ENCODE data around the gene DUOXA1. TPM values are rescaled to one million over a fixed set of nuclear protein-coding genes. Genes with fewer than 3 reads are reported as not detected.

DUOXA1 gene
- total RNA-seq, 2 donors from 2014 or later, result 17.6 to 38.8 TPM

DNA sequence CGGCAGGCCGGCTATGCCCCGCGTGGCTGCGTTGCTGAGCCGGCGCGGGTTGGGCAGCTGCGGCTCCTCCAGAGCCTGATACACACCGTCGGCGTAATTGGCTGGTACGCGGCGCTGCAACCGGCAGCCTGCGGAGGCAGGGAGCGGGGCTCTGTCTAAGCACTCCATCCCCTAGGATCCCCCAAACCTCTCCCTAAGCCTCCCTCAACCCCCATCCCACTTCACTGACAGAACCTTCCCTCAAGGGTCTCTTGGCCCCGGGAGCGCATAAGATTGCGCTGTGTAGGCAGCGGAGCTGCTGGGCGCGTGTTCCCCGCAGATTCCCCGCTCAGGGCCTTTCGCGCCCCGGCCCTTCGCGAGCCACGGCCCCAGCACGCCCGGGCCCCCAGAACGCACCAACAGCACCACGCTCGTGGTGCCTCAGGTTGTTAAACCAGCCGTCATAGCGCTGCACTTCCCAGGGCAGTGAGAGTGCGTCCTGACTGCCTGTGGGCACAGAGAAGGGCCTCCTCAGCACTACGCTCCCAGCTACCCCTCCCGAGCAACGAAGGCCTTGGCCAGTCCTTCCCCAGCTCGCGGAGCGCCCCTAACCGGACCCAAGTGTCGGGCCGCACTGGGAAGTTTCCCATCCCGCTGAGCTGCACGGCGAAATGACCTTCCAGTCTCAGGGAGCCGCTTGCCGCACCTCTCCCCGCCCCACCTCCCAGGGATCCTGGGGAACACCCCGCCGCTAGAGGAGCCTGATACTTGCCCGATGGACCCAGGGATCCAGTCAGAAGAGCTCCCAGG is 16.9 kb downstream of the DUOXA1 start:
- Histone ChIP-seq H3K27me3 (replicated peaks; ENCODE audit: insufficient read depth) (peaks cover 46% of the 10 kb centered on the region), H3K4me3 (peak overlapping the region in 1 of 2 donors; percentile 7), H3K9me3 (no peaks in the 10 kb centered on the region), H3K27ac (no peak overlapping the region), H3K36me3 (no peaks in the 10 kb centered on the region), H3K4me1 (replicated peaks) (peaks cover 2% of the 10 kb centered on the region)
- intact Hi-C loops (cut with DNase I), result no loop called here
- 2% methylated on average over 51 of the region's 58 CpGs for WGBS
- TF ChIP-seq CTCF (IDR thresholded peaks at IDR 0.05) (no peak), POLR2AphosphoS5 (IDR thresholded peaks at IDR 0.05) (no peak), POLR2A (IDR thresholded peaks at IDR 0.05) (no peak)
- DNase-seq (ENCODE audit: low spot score), result no peak

DNA sequence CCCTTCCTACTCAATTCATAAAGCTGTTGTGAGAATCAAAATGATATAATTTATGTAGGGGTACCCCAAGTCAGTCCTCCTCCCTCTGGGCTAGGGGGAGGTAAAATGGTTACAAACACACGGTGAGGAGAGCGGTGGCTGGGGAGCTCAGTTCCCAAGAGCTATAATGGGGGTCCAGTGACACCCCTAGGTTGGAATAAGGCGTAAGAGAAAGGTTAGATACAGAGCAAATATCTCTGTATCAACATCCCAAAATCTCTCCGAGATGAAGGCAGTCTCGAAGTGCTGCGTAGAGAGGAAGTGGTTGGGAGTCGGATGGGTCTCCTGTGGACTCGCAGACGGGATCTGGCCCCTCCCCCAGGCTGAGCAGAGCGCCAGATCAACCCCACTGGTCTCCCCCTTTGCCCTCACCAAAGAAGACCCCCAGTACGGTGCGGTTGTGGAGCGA is 17.5 kb downstream of the DUOXA1 start:
- no peaks in the 10 kb centered on the region for H3K9me3 ChIP-seq
- DNase-seq (ENCODE audit: low spot score), result no peak
- TF ChIP-seq POLR2AphosphoS5 (IDR thresholded peaks at IDR 0.05) (no peak), CTCF (IDR thresholded peaks at IDR 0.05) (no peak), POLR2A (IDR thresholded peaks at IDR 0.05) (no peak)
- intact Hi-C loops (cut with DNase I), result no loop called here
- no peak overlapping the region for H3K27ac ChIP-seq
- peaks cover 46% of the 10 kb centered on the region for H3K27me3 ChIP-seq (replicated peaks; ENCODE audit: insufficient read depth)
- no peaks in the 10 kb centered on the region for H3K36me3 ChIP-seq
- H3K4me3 ChIP-seq, result peak overlapping the region in 1 of 2 donors; percentile 7
- H3K4me1 ChIP-seq (replicated peaks), result peaks cover 2% of the 10 kb centered on the region
- WGBS, result 9% methylated on average over 12 of the region's 13 CpGs

- Histone ChIP-seq H3K9me3 (no peaks in the 10 kb centered on the region), H3K36me3 (no peaks in the 10 kb centered on the region), H3K4me3 (no peak overlapping the region), H3K27me3 (replicated peaks; ENCODE audit: insufficient read depth) (peaks cover 44% of the 10 kb centered on the region), H3K27ac (no peak overlapping the region), H3K4me1 (replicated peaks) (peaks cover 2% of the 10 kb centered on the region)
- DNase-seq (ENCODE audit: low spot score), result no peak
- no peak for TF ChIP-seq POLR2AphosphoS5 (IDR thresholded peaks at IDR 0.05)
- no peak for TF ChIP-seq CTCF (IDR thresholded peaks at IDR 0.05)
- no peak for TF ChIP-seq POLR2A (IDR thresholded peaks at IDR 0.05)
- intact Hi-C loops (cut with DNase I), result no loop called here
- WGBS, result 6% methylated on average over 66 of the region's 71 CpGs
These were observed 18.1 kb downstream of the DUOXA1 start for GRCh38 chr15:45111390-45112142.

GRCh38 chr15:45110256-45110820 is 19.3 kb downstream of the DUOXA1 start:
- Histone ChIP-seq H3K36me3 (no peaks in the 10 kb centered on the region), H3K27me3 (replicated peaks; ENCODE audit: insufficient read depth) (peaks cover 38% of the 10 kb centered on the region), H3K27ac (no peak overlapping the region), H3K9me3 (no peaks in the 10 kb centered on the region), H3K4me3 (no peak overlapping the region), H3K4me1 (replicated peaks) (peaks cover 2% of the 10 kb centered on the region)
- TF ChIP-seq POLR2AphosphoS5 (IDR thresholded peaks at IDR 0.05), result no peak
- TF ChIP-seq POLR2A (IDR thresholded peaks at IDR 0.05), result no peak
- TF ChIP-seq CTCF (IDR thresholded peaks at IDR 0.05), result no peak
- DNase-seq (ENCODE audit: low spot score), result no peak
- 60% methylated on average over 11 of the region's 11 CpGs for WGBS
- intact Hi-C loops (cut with DNase I), result no loop called here

All from prostate gland (tissue), 2 donors.